WTC11 (cell line): Measurements from ENCODE around the gene EIF2A. TPM values are rescaled to one million over a fixed set of nuclear protein-coding genes. Genes with fewer than 3 reads are reported as not detected.
A peak's percentile ranks its signal among the peaks of the same experiment; 100 is the strongest.

Experiments
- ATAC-seq: fragments of 200-7000 bp; cut with Tn5 transposase; 2 replicates; pipeline ENCODE4 v1.10.0; 2021; ENCODE audit warnings: mild to moderate bottlenecking, moderate library complexity
- CTCF ChIA-PET: fragments of 300-600 bp; sonication (Branson Sonifier 250); formaldehyde crosslinking; loops from one replicate; lab custom pipeline; 2021; ENCODE audit warnings: antibody characterized with exemption; lab: Charles Lee
- POLR2A ChIA-PET: fragments of 350-600 bp; sonication (Branson Sonifier 250); formaldehyde crosslinking; loops from one replicate; lab custom pipeline; 2021; ENCODE audit warnings: antibody characterized with exemption; lab: Charles Lee
- DNase-seq: peaks from one replicate; pipeline ENCODE4 v3.0.0; 2021; ENCODE audit warnings: low spot score
- H3K27ac Mint-ChIP-seq: 2 replicates; pipeline ENCODE4 v1.8.0; 2021; ENCODE audit warnings: mixed read lengths
- H3K27me3 Mint-ChIP-seq: 2 replicates; pipeline ENCODE4 v1.8.0; 2021; ENCODE audit warnings: low read depth, mild to moderate bottlenecking, moderate library complexity, mixed read lengths
- H3K36me3 Mint-ChIP-seq: 2 replicates; pipeline ENCODE4 v1.8.0; 2021; ENCODE audit warnings: mixed read lengths
- H3K4me1 Mint-ChIP-seq: 2 replicates; pipeline ENCODE4 v1.8.0; 2022; ENCODE audit warnings: mixed read lengths
- H3K4me3 Mint-ChIP-seq: 2 replicates; pipeline ENCODE4 v1.8.0; 2021; ENCODE audit warnings: mild to moderate bottlenecking, moderate library complexity, mixed read lengths
- H3K9me3 Mint-ChIP-seq: 2 replicates; pipeline ENCODE4 v1.8.0; 2021; ENCODE audit warnings: mixed read lengths
- AR ChIP-seq: fragments of 250-450 bp; sonication (Bioruptor Pico); IDR thresholded peaks from 2 replicates; pipeline ENCODE4 v1.9.0; 2021; ENCODE audit warnings: mild to moderate bottlenecking
- ATF6 ChIP-seq: sonication (generic); formaldehyde crosslinking; IDR thresholded peaks from 2 replicates; pipeline ENCODE4 v1.8.1; 2023; ENCODE audit warnings: mild to moderate bottlenecking, missing genetic modification reagents
- GTF2I ChIP-seq: fragments of 250-450 bp; sonication (Bioruptor Pico); conservative IDR thresholded peaks from 2 replicates; pipeline ENCODE4 v1.4.0; 2021; ENCODE audit warnings: mild to moderate bottlenecking
- IRF2 ChIP-seq: sonication (generic); formaldehyde crosslinking; IDR thresholded peaks from 2 replicates; pipeline ENCODE4 v1.8.0; 2022; ENCODE audit warnings: low read depth, missing genetic modification reagents, borderline replicate concordance
- KAT7 ChIP-seq: sonication (generic); formaldehyde crosslinking; IDR thresholded peaks from 2 replicates; pipeline ENCODE4 v1.8.1; 2023; ENCODE audit warnings: missing genetic modification reagents, mild to moderate bottlenecking, borderline replicate concordance
- NFATC4 ChIP-seq: fragments of 250-450 bp; sonication (Bioruptor Pico); IDR thresholded peaks from 2 replicates; pipeline ENCODE4 v1.9.0; 2021; ENCODE audit warnings: mild to moderate bottlenecking
- NR1H2 ChIP-seq: sonication (generic); formaldehyde crosslinking; IDR thresholded peaks from 2 replicates; pipeline ENCODE4 v1.9.0; 2021; ENCODE audit warnings: mild to moderate bottlenecking, moderate library complexity, missing genetic modification reagents
- PREB ChIP-seq: sonication (generic); formaldehyde crosslinking; IDR thresholded peaks from 2 replicates; pipeline ENCODE4 v1.8.1; 2022; ENCODE audit warnings: mild to moderate bottlenecking, missing genetic modification reagents, moderate library complexity, borderline replicate concordance
- RORB ChIP-seq: fragments of 250-450 bp; sonication (Bioruptor Pico); IDR thresholded peaks from 2 replicates; pipeline ENCODE4 v1.9.0; 2021; ENCODE audit warnings: mild to moderate bottlenecking
- TEAD1 ChIP-seq: sonication (generic); formaldehyde crosslinking; IDR thresholded peaks from 2 replicates; pipeline ENCODE4 v1.8.0; 2022; ENCODE audit warnings: mild to moderate bottlenecking, missing genetic modification reagents
- ZBTB21 ChIP-seq: sonication (generic); formaldehyde crosslinking; IDR thresholded peaks from 2 replicates; pipeline ENCODE4 v1.8.1; 2023; ENCODE audit warnings: mild to moderate bottlenecking, missing genetic modification reagents, borderline replicate concordance
- ZNF121 ChIP-seq: sonication (generic); formaldehyde crosslinking; IDR thresholded peaks from 2 replicates; pipeline ENCODE4 v1.8.0; 2023; ENCODE audit warnings: missing genetic modification reagents
- ZNF232 ChIP-seq: sonication (generic); formaldehyde crosslinking; IDR thresholded peaks from 2 replicates; pipeline ENCODE4 v1.8.0; 2022; ENCODE audit warnings: mild to moderate bottlenecking, missing genetic modification reagents
- ZNF263 ChIP-seq: sonication (generic); formaldehyde crosslinking; IDR thresholded peaks from 2 replicates; pipeline ENCODE4 v1.8.1; 2022; ENCODE audit warnings: low read depth, mild to moderate bottlenecking, moderate library complexity, missing genetic modification reagents
- ZNF416 ChIP-seq: fragments of 250-450 bp; sonication (Bioruptor Pico); IDR thresholded peaks from 2 replicates; pipeline ENCODE4 v1.9.0; 2021; ENCODE audit warnings: mild to moderate bottlenecking, inconsistent platforms
- total RNA-seq: library from RNA; stranded (reverse); gene quantifications from 3 replicates; pipeline ENCODE4 v1.2.3, GENCODE V29; 2021
- TF ChIP-seq, protein P1 (sequence below): sonication (generic); formaldehyde crosslinking; IDR thresholded peaks from 2 replicates; pipeline ENCODE4 v1.8.0; 2022; ENCODE audit warnings: missing genetic modification reagents
- TF ChIP-seq, protein P2 (sequence below): sonication (generic); formaldehyde crosslinking; IDR thresholded peaks from 2 replicates; pipeline ENCODE4 v1.8.0; 2022; ENCODE audit warnings: mild to moderate bottlenecking, missing genetic modification reagents
- TF ChIP-seq, protein P3 (sequence below): sonication (generic); formaldehyde crosslinking; IDR thresholded peaks from 2 replicates; pipeline ENCODE4 v1.8.1; 2022; ENCODE audit warnings: missing genetic modification reagents, borderline replicate concordance

EIF2A gene
- total RNA-seq, 1 experiment from 2014 or later: 88.4 TPM

DNA sequence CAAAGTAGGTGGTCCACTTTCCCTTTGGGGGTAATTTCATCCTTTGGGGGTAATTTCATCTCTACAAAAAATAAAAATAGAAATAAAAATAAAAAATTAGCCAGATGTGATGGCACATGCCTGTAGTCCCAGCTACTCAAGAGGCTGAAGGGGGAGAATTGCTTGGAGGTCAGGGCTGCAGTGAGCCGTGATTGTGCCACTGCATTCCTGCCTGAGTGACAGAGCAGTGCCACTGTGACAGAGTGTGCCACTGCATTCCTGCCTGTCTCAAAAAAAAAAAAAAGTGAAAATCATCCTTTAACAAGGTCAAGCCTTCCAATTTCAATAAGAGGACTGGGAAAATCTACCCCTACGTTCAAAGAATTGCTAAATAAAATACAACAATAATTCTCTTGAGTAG, 23.0 kb upstream of the EIF2A start:
- ChIA-PET POLR2A (no interaction called here), CTCF (no interaction called here)
- TF ChIP-seq ZNF121 (CRISPR knock-in tag) (no peak), ZNF263 (CRISPR knock-in tag) (no peak), NFATC4 (CRISPR knock-in tag) (no peak), PREB (CRISPR knock-in tag) (no peak), ZBTB21 (CRISPR knock-in tag) (no peak)
- ATAC-seq (no peak), DNase-seq (no peak)
- Mint-ChIP-seq H3K36me3 (no peaks in the 10 kb centered on the region; the same call in 1 of the 2 replicates), H3K4me3 (no peak overlapping the region), H3K27me3 (no peaks in the 10 kb centered on the region), H3K9me3 (peaks cover 9% of the 10 kb centered on the region), H3K27ac (no peak overlapping the region), H3K4me1 (peaks cover 25% of the 10 kb centered on the region)

- no peaks in the 10 kb centered on the region for H3K36me3 Mint-ChIP-seq
- no peaks in the 10 kb centered on the region for H3K9me3 Mint-ChIP-seq
- no peaks in the 10 kb centered on the region for H3K27me3 Mint-ChIP-seq
- ChIA-PET CTCF (interaction anchor here (0.6 to 1.9 kb wide), 7 partner anchors 8 to 300 kb away, joined by 3 to 14 read pairs (median 3); partner anchors contain the start of gene SIAH2), POLR2A (no interaction called here)
- DNase-seq (no peak), ATAC-seq (peak; percentile 53)
- peak overlapping the region; percentile 73 for H3K27ac Mint-ChIP-seq
- H3K4me3 Mint-ChIP-seq: peak overlapping the region; percentile 40
- H3K4me1 Mint-ChIP-seq: peaks cover 23% of the 10 kb centered on the region
- no peak for TF ChIP-seq ZNF232 (CRISPR knock-in tag)
- TF ChIP-seq ZNF416: no peak
- no peak for TF ChIP-seq PREB (CRISPR knock-in tag)
- TF ChIP-seq ZNF121 (CRISPR knock-in tag): no peak
- no peak for TF ChIP-seq NR1H2
- TF ChIP-seq IRF2 (CRISPR knock-in tag): no peak
- no peak for TF ChIP-seq RORB (CRISPR knock-in tag)
- TF ChIP-seq, protein P1, sequence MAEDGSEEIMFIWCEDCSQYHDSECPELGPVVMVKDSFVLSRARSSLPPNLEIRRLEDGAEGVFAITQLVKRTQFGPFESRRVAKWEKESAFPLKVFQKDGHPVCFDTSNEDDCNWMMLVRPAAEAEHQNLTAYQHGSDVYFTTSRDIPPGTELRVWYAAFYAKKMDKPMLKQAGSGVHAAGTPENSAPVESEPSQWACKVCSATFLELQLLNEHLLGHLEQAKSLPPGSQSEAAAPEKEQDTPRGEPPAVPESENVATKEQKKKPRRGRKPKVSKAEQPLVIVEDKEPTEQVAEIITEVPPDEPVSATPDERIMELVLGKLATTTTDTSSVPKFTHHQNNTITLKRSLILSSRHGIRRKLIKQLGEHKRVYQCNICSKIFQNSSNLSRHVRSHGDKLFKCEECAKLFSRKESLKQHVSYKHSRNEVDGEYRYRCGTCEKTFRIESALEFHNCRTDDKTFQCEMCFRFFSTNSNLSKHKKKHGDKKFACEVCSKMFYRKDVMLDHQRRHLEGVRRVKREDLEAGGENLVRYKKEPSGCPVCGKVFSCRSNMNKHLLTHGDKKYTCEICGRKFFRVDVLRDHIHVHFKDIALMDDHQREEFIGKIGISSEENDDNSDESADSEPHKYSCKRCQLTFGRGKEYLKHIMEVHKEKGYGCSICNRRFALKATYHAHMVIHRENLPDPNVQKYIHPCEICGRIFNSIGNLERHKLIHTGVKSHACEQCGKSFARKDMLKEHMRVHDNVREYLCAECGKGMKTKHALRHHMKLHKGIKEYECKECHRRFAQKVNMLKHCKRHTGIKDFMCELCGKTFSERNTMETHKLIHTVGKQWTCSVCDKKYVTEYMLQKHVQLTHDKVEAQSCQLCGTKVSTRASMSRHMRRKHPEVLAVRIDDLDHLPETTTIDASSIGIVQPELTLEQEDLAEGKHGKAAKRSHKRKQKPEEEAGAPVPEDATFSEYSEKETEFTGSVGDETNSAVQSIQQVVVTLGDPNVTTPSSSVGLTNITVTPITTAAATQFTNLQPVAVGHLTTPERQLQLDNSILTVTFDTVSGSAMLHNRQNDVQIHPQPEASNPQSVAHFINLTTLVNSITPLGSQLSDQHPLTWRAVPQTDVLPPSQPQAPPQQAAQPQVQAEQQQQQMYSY: no peak
- no peak for TF ChIP-seq KAT7 (CRISPR knock-in tag)
- TF ChIP-seq, protein P2, sequence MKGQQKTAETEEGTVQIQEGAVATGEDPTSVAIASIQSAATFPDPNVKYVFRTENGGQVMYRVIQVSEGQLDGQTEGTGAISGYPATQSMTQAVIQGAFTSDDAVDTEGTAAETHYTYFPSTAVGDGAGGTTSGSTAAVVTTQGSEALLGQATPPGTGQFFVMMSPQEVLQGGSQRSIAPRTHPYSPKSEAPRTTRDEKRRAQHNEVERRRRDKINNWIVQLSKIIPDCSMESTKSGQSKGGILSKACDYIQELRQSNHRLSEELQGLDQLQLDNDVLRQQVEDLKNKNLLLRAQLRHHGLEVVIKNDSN (CRISPR knock-in tag): no peak
- no peak for TF ChIP-seq ATF6 (CRISPR knock-in tag)
- no peak for TF ChIP-seq TEAD1
- no peak for TF ChIP-seq AR
- TF ChIP-seq, protein P3, sequence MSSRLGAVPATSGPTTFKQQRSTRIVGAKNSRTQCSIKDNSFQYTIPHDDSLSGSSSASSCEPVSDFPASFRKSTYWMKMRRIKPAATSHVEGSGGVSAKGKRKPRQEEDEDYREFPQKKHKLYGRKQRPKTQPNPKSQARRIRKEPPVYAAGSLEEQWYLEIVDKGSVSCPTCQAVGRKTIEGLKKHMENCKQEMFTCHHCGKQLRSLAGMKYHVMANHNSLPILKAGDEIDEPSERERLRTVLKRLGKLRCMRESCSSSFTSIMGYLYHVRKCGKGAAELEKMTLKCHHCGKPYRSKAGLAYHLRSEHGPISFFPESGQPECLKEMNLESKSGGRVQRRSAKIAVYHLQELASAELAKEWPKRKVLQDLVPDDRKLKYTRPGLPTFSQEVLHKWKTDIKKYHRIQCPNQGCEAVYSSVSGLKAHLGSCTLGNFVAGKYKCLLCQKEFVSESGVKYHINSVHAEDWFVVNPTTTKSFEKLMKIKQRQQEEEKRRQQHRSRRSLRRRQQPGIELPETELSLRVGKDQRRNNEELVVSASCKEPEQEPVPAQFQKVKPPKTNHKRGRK (CRISPR knock-in tag): no peak
- TF ChIP-seq GTF2I (CRISPR knock-in tag): no peak
These were observed 18.9 kb upstream of the EIF2A start for GRCh38 chr3:150527464-150528255.
